ENCODE results near the gene NHERF2.

The NHERF2 gene

GRCh38 chr16:2003827-2004641, 22.7 kb upstream of the NHERF2 start:
- peak; percentile 63 for DNase-seq (ENCODE audit: low read depth)
- H3K4me3 ChIP-seq (ENCODE audit: low read length): no peak overlapping the region
- TF ChIP-seq, protein P1, sequence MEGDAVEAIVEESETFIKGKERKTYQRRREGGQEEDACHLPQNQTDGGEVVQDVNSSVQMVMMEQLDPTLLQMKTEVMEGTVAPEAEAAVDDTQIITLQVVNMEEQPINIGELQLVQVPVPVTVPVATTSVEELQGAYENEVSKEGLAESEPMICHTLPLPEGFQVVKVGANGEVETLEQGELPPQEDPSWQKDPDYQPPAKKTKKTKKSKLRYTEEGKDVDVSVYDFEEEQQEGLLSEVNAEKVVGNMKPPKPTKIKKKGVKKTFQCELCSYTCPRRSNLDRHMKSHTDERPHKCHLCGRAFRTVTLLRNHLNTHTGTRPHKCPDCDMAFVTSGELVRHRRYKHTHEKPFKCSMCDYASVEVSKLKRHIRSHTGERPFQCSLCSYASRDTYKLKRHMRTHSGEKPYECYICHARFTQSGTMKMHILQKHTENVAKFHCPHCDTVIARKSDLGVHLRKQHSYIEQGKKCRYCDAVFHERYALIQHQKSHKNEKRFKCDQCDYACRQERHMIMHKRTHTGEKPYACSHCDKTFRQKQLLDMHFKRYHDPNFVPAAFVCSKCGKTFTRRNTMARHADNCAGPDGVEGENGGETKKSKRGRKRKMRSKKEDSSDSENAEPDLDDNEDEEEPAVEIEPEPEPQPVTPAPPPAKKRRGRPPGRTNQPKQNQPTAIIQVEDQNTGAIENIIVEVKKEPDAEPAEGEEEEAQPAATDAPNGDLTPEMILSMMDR (conservative IDR thresholded peaks at IDR 0.05; ENCODE audit: low read depth, low read length): peak; percentile 98

- no peak overlapping the region for H3K4me3 ChIP-seq (ENCODE audit: low read length)
- TF ChIP-seq, protein P1 (conservative IDR thresholded peaks at IDR 0.05; ENCODE audit: low read depth, low read length): no peak
- no peak for DNase-seq (ENCODE audit: low read depth)
These were observed 21.7 kb upstream of the NHERF2 start for GRCh38 chr16:2004795-2005517.

DNA sequence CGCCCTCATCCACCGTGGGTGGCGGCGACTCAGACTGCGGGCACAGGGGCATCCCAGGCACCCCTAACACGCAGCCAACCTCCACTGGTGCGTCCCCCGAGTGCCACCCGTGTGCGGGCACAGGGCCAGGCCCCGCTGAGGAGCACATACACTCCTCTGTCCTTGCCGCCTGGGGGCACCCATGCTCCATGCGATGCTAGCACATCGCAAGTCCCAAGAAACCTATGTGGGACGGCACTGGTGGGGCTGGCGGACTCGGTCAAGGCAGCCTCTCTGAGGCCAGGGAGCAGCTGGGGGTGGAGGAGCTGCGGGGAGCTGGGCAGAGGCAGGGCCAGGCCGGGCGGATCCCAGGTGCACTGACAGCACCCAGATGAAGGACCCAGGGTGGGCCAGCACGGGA, 21.1 kb upstream of the NHERF2 start:
- TF ChIP-seq, protein P1 (conservative IDR thresholded peaks at IDR 0.05; ENCODE audit: low read depth, low read length): no peak
- DNase-seq (ENCODE audit: low read depth): no peak
- no peak overlapping the region for H3K4me3 ChIP-seq (ENCODE audit: low read length)

DNA sequence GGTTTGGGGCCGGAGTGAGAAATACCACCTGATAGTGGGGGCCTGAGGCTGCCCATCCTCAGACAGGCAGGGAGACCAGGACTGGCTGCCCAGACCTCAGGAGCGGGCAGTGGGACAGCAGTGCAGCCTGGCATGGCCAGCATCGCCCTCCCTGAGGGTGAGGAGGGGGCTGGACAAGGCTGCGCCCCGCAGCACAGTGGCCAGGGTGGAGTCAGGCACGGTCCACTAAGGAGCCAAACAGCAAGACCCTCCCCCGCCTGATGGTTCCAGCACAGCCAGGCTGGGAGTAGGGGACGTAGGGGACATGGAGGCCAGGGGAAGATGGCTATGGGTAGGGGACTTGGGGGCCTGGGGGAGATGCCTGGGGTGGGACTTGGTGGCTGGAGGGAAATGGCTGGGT, 20.4 kb upstream of the NHERF2 start:
- H3K4me3 ChIP-seq (ENCODE audit: low read length): no peak overlapping the region
- no peak for DNase-seq (ENCODE audit: low read depth)
- TF ChIP-seq, protein P1 (conservative IDR thresholded peaks at IDR 0.05; ENCODE audit: low read depth, low read length): no peak

GRCh38 chr16:2007081-2007836, 19.4 kb upstream of the NHERF2 start:
- no peak overlapping the region for H3K4me3 ChIP-seq (ENCODE audit: low read length)
- TF ChIP-seq, protein P1 (conservative IDR thresholded peaks at IDR 0.05; ENCODE audit: low read depth, low read length): no peak
- no peak for DNase-seq (ENCODE audit: low read depth)

DNA sequence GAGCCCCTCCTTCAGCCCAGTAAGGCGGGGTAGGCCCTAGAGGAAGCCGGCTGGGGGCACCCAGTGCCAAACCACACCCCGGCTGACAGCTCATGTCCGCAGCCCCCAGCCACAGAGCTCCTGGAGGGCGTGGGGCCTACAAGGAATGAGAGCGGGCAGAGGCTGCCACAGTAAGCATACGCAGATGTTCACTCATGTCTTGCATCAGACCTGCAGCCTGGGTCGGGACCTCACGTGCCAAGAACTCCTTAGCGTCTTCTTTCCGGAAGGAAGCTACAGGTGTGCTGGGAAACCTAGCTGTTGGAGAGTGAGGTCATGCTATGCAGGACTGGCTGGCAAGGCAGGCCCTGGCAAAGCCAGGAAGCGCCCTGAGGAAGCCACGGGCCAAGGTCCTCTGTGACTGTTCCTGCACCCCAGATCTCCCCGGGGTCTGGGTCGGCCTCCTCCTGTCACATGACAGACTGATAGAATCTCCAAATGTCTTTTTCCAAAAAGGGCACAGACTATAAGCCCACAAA, 18.6 kb upstream of the NHERF2 start:
- DNase-seq (ENCODE audit: low read depth): no peak
- peak overlapping the region; percentile 76 for H3K4me3 ChIP-seq (ENCODE audit: low read length)

More for the DNA sequence above, 18.6 kb upstream of the NHERF2 start:
- TF ChIP-seq, protein P1 (conservative IDR thresholded peaks at IDR 0.05; ENCODE audit: low read depth, low read length): no peak
